Prostate gland (tissue), 2 donors: ENCODE results near the gene MAMSTR.

Experiments
- CTCF ChIP-seq, 4 experiments: fragments of 200-600 bp in 2 of 4; fragments of 450-650 bp in 2 of 4; sonication (generic) in 2 of 4; IDR thresholded peaks; 1 replicate in 3 of 4; 2 replicates in 1 of 4; pipeline ENCODE4 v1.5.1; 2016 to 2019; ENCODE audit warnings: antibody characterized with exemption in 4 of 4, mild to moderate bottlenecking in 2 of 4, moderate library complexity in 2 of 4
- POLR2AphosphoS5 ChIP-seq: sonication (generic); formaldehyde crosslinking; IDR thresholded peaks from one replicate; pipeline ENCODE4 v1.6.1; 2017; ENCODE audit warnings: antibody characterized with exemption

GRCh38 chr19:48715681-48716171, 3.8 kb downstream of the MAMSTR start:
- TF ChIP-seq CTCF (IDR thresholded peaks at IDR 0.05), result no peak
- TF ChIP-seq POLR2AphosphoS5, result no peak
